HCT116 (cell line): ENCODE data around the gene SCGN. TPM values are rescaled to one million over a fixed set of nuclear protein-coding genes. Genes with fewer than 3 reads are reported as not detected.

Experiments used
- ATAC-seq: fragments of 200-7000 bp; cut with Tn5 transposase; 2 replicates; pipeline ENCODE4 v1.9.1; 2020; ENCODE audit warnings: mild to moderate bottlenecking, moderate library complexity
- BruUV-seq: library from RNA; stranded (reverse); fragments of 400-500 nt; replicated peaks from 2 replicates; lab custom pipeline; 2021; lab: Mats Ljungman, UMichigan
- CTCF ChIA-PET: fragments of 300-600 bp; sonication (Branson Sonifier 250); formaldehyde crosslinking; loops from one replicate; lab custom pipeline; 2021; ENCODE audit warnings: antibody characterized with exemption; lab: Charles Lee
- POLR2A ChIA-PET: fragments of 300-600, 350-600 bp; sonication (Branson Sonifier 250); formaldehyde crosslinking; loops from one replicate; lab custom pipeline; 2021; ENCODE audit warnings: antibody characterized with exemption; lab: Charles Lee
- RAD21 ChIA-PET, 2 experiments: fragments of 300-600 bp; sonication (Branson Sonifier 250); formaldehyde crosslinking; loops; one replicate each; lab custom pipeline; 2023; ENCODE audit warnings: low total read pairs in 2 of 2; ENCODE audit not compliant: uncharacterized antibody in 2 of 2, unreplicated experiment in 2 of 2, low non-redundant PET in 1 of 2; lab: Charles Lee
- DNase-seq: peaks from one replicate; pipeline ENCODE4 v3.0.0-alpha.2; 2010; ENCODE audit warnings: low read depth, low spot score
- H2AFZ ChIP-seq: fragments of 200-600 bp; shearing (Covaris generic), sonication (generic); 2 replicates; pipeline ENCODE4 v1.6.1; 2017; ENCODE audit warnings: low read depth, mixed run types, mixed read lengths, antibody characterized with exemption, low read length; ENCODE audit not compliant: poor library complexity, severe bottlenecking
- H3K27ac ChIP-seq: 2 replicates; pipeline ENCODE4 v1.5.1; 2012; ENCODE audit warnings: low read depth, low read length
- H3K27me3 ChIP-seq: fragments of 200-600 bp; sonication (generic); 2 replicates; pipeline ENCODE4 v1.6.1; 2016; ENCODE audit warnings: mixed run types, low read length, mixed read lengths; ENCODE audit not compliant: insufficient read depth
- H3K36me3 ChIP-seq, 2 experiments: fragments of 200-500 bp in 1 of 2; fragments of 200-600 bp in 1 of 2; sonication (Bioruptor generic) in 1 of 2; sonication (generic) in 1 of 2; 2 replicates each; pipeline versions ENCODE4 v1.5.1 to v1.6.1; 2014 to 2016; ENCODE audit warnings: low read length in 2 of 2, inconsistent platforms in 1 of 2, mixed read lengths in 1 of 2, mixed run types in 1 of 2; ENCODE audit not compliant: insufficient read depth in 2 of 2, control insufficient read depth in 1 of 2
- H3K4me1 ChIP-seq, 2 experiments: fragments of 200-600 bp in 1 of 2; sonication (generic) in 1 of 2; 2 replicates each; pipeline versions ENCODE4 v1.5.1 to v1.6.1; 2012 to 2017; ENCODE audit warnings: low read length in 2 of 2, inconsistent platforms in 1 of 2, mild to moderate bottlenecking in 1 of 2, mixed read lengths in 1 of 2, mixed run types in 1 of 2, moderate library complexity in 1 of 2; ENCODE audit not compliant: insufficient read depth in 2 of 2, control insufficient read depth in 1 of 2
- H3K4me2 ChIP-seq: fragments of 200-600 bp; sonication (generic); 2 replicates; pipeline ENCODE4 v1.6.1; 2017; ENCODE audit warnings: mixed run types, low read length, mixed read lengths
- H3K4me3 ChIP-seq, 2 experiments: fragments of 200-600 bp in 1 of 2; sonication (generic) in 1 of 2; replicated peaks in 1 of 2; 2 replicates each; pipeline ENCODE4 v1.5.1; 2011 to 2016; ENCODE audit warnings: low read length in 2 of 2, control low read depth in 1 of 2, low read depth in 1 of 2, mild to moderate bottlenecking in 1 of 2, mixed read lengths in 1 of 2, mixed run types in 1 of 2
- H3K79me2 ChIP-seq: fragments of 200-600 bp; sonication (generic); 2 replicates; pipeline ENCODE4 v1.6.1; 2017; ENCODE audit warnings: mild to moderate bottlenecking, mixed run types, low read length, moderate library complexity, mixed read lengths; ENCODE audit not compliant: insufficient read depth
- H3K9ac ChIP-seq: fragments of 200-600 bp; sonication (generic); 2 replicates; pipeline ENCODE4 v1.6.1; 2016; ENCODE audit warnings: low read length, mixed read lengths
- H3K9me2 ChIP-seq: fragments of 200-600 bp; sonication (generic), shearing (Covaris generic); 2 replicates; pipeline ENCODE4 v1.6.1; 2017; ENCODE audit warnings: mixed run types, mild to moderate bottlenecking, moderate library complexity; ENCODE audit not compliant: insufficient read depth
- H3K9me3 ChIP-seq, 2 experiments: fragments of 200-500 bp in 1 of 2; fragments of 200-600 bp in 1 of 2; sonication (Bioruptor generic) in 1 of 2; sonication (generic) in 1 of 2; 2 replicates each; pipeline ENCODE4 v1.6.1; 2014 to 2017; ENCODE audit warnings: low read length in 2 of 2, mixed read lengths in 2 of 2, inconsistent platforms in 1 of 2, low read depth in 1 of 2, mild to moderate bottlenecking in 1 of 2, mixed run types in 1 of 2, moderate library complexity in 1 of 2; ENCODE audit not compliant: control insufficient read depth in 1 of 2, insufficient read depth in 1 of 2
- H4K20me1 ChIP-seq: fragments of 200-600 bp; sonication (generic), shearing (Covaris generic); 2 replicates; pipeline ENCODE4 v1.6.1; 2017; ENCODE audit warnings: mixed run types, mild to moderate bottlenecking, moderate library complexity; ENCODE audit not compliant: insufficient read depth
- ATF3 ChIP-seq: IDR thresholded peaks from 2 replicates; pipeline ENCODE4 v1.6.1; 2012
- CEBPB ChIP-seq: IDR thresholded peaks from 2 replicates; pipeline ENCODE4 v1.6.1; 2012; ENCODE audit warnings: low read depth
- CTCF ChIP-seq, 3 experiments: fragments of 200-600 bp in 1 of 3; sonication (generic) in 1 of 3; IDR thresholded peaks in 2 of 3; conservative IDR thresholded peaks in 1 of 3; 2 replicates each; pipeline ENCODE4 v1.5.1; 2012 to 2017; ENCODE audit warnings: low read depth in 2 of 3, low read length in 2 of 3, antibody characterized with exemption in 1 of 3, borderline replicate concordance in 1 of 3, control low read depth in 1 of 3, mild to moderate bottlenecking in 1 of 3, mixed read lengths in 1 of 3, mixed run types in 1 of 3, moderate library complexity in 1 of 3; ENCODE audit not compliant: insufficient read depth in 1 of 3
- EZH2 ChIP-seq: fragments of 200-600 bp; sonication (generic); IDR thresholded peaks from 2 replicates; pipeline ENCODE4 v1.6.1; 2017; ENCODE audit warnings: antibody characterized with exemption, mixed run types
- EZH2phosphoT487 ChIP-seq: fragments of 200-600 bp; IDR thresholded peaks from 2 replicates; pipeline ENCODE4 v1.6.1; 2018; ENCODE audit warnings: antibody characterized with exemption, borderline replicate concordance
- RAD21 ChIP-seq: IDR thresholded peaks from 2 replicates; pipeline ENCODE4 v1.6.1; 2012; ENCODE audit warnings: low read depth, mild to moderate bottlenecking
- SP1 ChIP-seq: IDR thresholded peaks from 2 replicates; pipeline ENCODE4 v1.6.1; 2012; ENCODE audit warnings: low read depth
- SRF ChIP-seq: IDR thresholded peaks from 2 replicates; pipeline ENCODE4 v1.6.1; 2012; ENCODE audit warnings: low read depth
- TCF7L2 ChIP-seq: IDR thresholded peaks from 2 replicates; pipeline ENCODE4 v1.7.0; 2011; ENCODE audit warnings: borderline replicate concordance, inconsistent platforms; ENCODE audit not compliant: insufficient read depth, insufficient read length; ENCODE audit errors: extremely low read depth
- ZBTB33 ChIP-seq: IDR thresholded peaks from 2 replicates; pipeline ENCODE4 v1.6.1; 2011; ENCODE audit warnings: mild to moderate bottlenecking, low read length, moderate library complexity; ENCODE audit not compliant: insufficient replicate concordance; ENCODE audit errors: extremely low read depth
- ZFX ChIP-seq: fragments of 450-650 bp; IDR thresholded peaks from 2 replicates; pipeline ENCODE4 v1.6.1; 2017
- ZNF274 ChIP-seq: fragments of 200-500 bp; sonication (Bioruptor generic); IDR thresholded peaks from 2 replicates; pipeline ENCODE4 v1.6.1; 2014; ENCODE audit warnings: mild to moderate bottlenecking, low read depth, low read length, inconsistent platforms
- intact Hi-C: fragments of 100-400 bp; cut with micrococcal nuclease; formaldehyde crosslinking; loops from 2 replicates; pipeline ENCODE4 v1.10.0; 2022
- total RNA-seq: library from RNA; stranded (reverse); gene quantifications from one replicate; pipeline ENCODE4 v1.2.1, GENCODE V29; 2021; ENCODE audit not compliant: unreplicated experiment

Gene SCGN
- total RNA-seq, 1 experiment from 2014 or later = not detected

- H3K27me3 ChIP-seq = no peaks in the 10 kb centered on the region
- RAD21 ChIA-PET = no interaction called here
- no peak for TF ChIP-seq CTCF (IDR thresholded peaks at IDR 0.05 in 2 of 3, conservative IDR thresholded peaks at IDR 0.05 in 1 of 3; ENCODE audit: borderline replicate concordance in 1 of 3, insufficient read depth in 1 of 3, low read depth in 2 of 3, low read length in 2 of 3)
- TF ChIP-seq EZH2 = no peak
- no peak for TF ChIP-seq CEBPB
- TF ChIP-seq ZNF274 = no peak
- TF ChIP-seq ZFX = no peak
- no peak for TF ChIP-seq SRF
- TF ChIP-seq TCF7L2 = no peak
- TF ChIP-seq RAD21 = no peak
- no peak for TF ChIP-seq SP1
- no peak for TF ChIP-seq ZBTB33
- no peak for TF ChIP-seq EZH2phosphoT487
- TF ChIP-seq ATF3 = no peak
- TF ChIP-seq, all 23 proteins: peak for 0
- Histone ChIP-seq H3K4me1 (no peaks in the 10 kb centered on the region), H3K4me2 (no peak overlapping the region), H4K20me1 (no peaks in the 10 kb centered on the region), H3K9me3 (no peaks in the 10 kb centered on the region), H3K36me3 (no peaks in the 10 kb centered on the region), H3K9ac (no peak overlapping the region), H3K4me3 (no peak overlapping the region), H3K27ac (no peak overlapping the region), H3K9me2 (no peaks in the 10 kb centered on the region), H3K79me2 (no peaks in the 10 kb centered on the region), H2AFZ (no peak overlapping the region)
- ChIA-PET POLR2A (no interaction called here), CTCF (no interaction called here)
- intact Hi-C loops = no loop called here
- BruUV-seq = no TSS peak
- DNase-seq = no peak
- no peak for ATAC-seq
These were observed 48.7 kb downstream of the SCGN start for GRCh38 chr6:25700761-25701160.
